HUDEP-2 (cell line): Measurements from ENCODE around the gene NCK2.

ENCODE experiments used
- DNase-seq, 76 experiments: peaks; one replicate each; lab custom pipeline; 2025; ENCODE audit not compliant: unreplicated experiment in 76 of 76; lab: John Stamatoyannopoulos, UW

The NCK2 gene

DNA sequence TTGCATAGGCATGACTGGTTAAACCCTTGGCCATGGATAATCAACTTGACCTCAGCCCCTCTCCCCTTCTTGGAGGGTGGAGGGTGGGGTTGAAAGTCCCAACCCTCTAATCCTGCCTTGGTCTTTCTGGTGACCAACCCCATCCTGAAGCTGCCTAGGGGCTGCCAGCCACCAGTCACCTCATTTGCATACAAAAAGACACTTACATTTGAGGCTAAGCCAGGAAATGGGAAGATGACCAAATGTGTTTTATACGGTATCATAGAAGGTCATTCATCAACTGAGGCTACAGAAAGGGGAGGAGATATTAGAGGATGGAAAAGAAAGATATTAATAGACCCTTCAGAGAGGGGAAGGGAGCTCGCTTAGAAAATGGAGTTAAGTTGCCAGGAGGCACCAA is 96.8 kb downstream of the NCK2 start:
- no peak for DNase-seq

DNA sequence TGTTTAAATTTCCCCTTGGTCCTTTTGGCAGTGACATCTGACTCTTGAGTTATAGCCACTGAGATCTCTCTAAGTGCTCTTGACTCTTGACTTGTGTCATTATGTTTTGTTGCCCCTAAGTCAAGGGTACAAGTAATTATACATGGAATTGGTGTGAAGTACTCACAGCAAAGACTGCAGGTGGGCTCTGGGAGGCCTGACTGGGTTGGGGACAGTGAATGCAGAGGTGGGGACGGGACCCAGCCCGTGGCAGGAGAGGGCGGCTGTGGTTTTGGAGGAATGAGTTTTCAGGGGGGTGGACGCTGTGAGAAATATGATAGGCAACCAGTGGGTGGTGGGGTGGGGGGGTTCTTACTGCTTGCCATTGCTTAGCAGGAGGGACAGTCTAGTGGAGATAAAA is 97.8 kb downstream of the NCK2 start:
- DNase-seq, result no peak

GRCh38 chr2:105843476-105844374 is 99.0 kb downstream of the NCK2 start:
- DNase-seq, result no peak

- DNase-seq, result no peak
Observed at GRCh38 chr2:105845976-105846375, 101.3 kb downstream of the NCK2 start.

DNA sequence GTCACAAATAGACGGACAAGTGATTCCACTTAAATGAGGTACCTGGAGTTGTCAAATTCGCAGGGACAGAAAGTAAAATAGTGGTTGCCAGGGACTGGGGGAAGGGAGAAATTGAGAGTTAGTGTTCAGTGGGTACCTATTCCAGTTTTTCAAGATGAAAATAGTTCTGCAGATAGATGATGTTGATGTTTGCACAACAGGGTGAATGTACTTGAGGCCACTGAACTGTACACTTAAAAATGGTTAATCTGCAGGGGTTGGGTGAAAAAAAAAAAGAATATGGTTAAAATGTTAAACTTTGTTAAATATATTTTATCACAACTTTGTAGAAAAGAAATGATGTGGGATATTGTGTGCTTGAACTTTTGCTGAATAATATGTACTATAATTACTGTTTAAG is 102.3 kb downstream of the NCK2 start:
- no peak for DNase-seq

DNA sequence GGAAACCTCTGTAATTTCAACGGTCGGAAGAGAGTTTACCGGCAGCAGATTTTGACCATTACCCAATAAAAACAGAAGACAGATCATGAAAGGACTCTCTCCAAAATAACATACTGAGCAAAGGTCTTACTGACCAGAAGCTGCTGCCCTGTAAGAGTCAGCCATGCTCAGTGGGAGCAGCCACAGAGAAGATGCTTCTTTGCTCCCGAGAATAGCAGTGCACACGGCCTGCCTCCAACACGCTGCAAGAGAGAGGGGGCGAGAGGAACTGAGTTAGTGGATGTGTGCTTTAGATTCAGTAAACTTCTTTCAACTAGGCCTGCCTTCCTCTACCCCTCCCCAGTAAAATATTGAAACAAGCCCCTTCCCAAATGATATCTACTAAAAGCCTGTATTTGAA is 103.7 kb downstream of the NCK2 start:
- DNase-seq, result no peak

DNA sequence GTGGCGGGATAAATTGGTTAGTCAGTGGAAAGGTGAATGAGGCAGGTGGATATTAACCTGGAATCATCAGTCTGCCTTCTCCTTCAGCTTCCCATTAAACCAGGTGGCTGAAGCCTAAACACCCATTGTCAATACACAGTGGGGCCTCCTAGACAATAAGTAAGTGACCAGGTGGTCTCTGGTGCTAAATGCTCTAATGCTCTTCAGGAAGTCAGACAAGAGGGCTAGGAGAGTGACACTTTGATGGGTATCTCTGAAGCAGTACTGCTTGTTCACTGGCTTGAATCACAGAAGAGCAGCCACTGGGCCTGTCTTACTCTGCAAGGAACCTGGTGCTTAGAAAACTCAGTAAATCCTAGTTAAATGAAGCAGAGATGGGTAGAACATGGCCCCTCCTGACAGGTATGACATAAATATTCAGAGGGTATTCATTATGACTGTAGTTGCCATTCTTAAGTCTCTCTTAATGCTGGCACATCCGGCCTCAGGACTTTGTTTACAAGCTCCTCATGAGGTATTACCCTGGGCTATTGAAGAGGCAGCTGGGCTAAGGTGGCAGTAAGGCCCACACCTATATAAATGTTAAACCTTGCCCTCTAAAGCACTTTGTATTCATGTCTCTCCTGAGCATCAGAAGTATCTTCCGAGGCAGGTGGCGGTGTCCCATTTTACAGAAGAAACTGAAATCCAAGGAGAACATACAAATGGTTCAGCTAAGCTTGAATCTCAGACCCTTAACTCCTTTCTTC is 104.9 kb downstream of the NCK2 start:
- DNase-seq, result no peak

- no peak for DNase-seq
Observed at GRCh38 chr2:105852066-105852465, 107.4 kb downstream of the NCK2 start.

DNA sequence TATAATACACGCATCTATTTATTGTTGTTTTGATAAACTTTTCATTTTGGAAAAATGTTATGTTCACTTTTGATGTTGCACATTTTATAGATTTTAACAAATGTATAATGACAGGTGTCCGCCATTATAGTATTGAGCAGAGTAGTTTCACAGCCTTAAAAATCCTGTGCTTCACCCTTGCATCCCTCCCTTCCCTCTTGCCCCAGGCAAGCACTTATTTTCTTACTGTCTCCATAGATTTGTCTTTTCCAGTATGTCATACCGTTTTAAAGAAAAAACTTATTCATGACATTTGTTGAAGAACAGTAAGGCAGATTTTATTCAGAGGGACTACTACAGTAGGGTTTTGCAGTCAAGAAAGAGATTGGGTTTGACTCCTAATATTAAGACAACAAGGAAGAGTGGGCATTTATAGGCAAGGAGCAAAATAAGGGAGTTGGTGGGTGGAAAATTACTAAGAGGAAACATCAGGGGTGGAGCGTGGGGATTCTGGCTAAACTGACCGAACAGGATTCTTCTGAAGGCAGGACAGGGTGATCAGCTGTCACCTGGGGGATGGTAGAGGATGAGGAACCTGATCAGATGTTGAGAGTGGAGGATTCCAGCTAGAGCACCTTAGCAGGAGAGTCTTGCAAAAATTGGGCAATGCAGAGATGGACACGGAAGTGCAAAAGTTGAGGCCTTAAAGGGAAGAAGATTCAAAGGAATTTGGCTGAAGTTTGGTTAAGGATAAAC is 108.8 kb downstream of the NCK2 start:
- DNase-seq, result no peak

GRCh38 chr2:105854972-105855371 is 110.3 kb downstream of the NCK2 start:
- DNase-seq, result no peak

DNA sequence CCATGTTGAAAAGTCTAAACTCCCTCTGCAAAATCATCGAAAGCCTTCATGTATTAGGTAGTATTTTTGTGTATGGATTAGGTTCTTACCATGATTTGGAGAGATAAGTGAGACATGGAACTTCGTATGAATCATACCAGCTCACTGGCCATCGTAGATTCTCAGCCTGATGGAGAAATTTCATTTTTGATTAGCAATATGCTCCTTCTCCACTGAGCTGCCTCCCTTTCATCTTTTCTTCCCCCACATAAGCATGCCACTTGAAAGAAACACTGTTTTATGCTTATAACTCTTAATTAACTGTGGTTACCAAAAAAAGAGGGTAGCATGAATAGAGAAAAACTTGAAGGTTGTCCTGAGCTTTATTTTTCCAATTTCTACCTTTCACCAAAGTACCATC is 111.9 kb downstream of the NCK2 start:
- no peak for DNase-seq

DNA sequence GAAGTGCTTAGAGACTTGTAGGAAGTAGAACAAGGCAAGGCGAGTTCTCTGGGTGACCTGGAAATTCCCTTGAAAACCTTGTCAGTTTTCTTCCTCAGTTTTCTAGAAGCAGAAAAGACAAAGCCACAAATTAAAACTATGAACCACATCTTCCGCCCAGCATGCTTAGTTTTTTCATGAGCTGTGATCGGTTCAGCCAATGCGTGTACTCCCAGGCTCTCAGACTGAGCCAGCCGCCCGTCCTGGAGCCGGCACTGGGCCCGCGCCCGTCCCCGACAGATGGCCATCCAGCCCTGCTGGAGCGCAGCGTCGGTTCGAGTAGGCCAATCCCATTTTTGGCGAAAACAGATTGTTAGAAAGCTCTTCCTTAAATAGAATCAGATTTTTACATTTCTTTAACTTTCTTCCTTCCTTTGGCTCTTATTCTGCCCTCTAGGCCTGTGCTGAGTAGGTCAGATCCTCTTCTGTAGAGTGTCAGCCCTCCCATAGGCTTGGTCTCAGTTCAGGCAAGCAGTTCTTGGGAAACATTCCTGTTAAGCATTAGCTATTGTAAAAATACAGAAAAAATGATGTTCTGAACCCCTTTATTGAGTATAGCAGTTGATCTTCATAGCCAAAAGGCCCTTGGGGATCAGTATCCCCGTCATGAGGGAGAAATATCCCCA is 112.5 kb downstream of the NCK2 start:
- DNase-seq, result no peak

DNA sequence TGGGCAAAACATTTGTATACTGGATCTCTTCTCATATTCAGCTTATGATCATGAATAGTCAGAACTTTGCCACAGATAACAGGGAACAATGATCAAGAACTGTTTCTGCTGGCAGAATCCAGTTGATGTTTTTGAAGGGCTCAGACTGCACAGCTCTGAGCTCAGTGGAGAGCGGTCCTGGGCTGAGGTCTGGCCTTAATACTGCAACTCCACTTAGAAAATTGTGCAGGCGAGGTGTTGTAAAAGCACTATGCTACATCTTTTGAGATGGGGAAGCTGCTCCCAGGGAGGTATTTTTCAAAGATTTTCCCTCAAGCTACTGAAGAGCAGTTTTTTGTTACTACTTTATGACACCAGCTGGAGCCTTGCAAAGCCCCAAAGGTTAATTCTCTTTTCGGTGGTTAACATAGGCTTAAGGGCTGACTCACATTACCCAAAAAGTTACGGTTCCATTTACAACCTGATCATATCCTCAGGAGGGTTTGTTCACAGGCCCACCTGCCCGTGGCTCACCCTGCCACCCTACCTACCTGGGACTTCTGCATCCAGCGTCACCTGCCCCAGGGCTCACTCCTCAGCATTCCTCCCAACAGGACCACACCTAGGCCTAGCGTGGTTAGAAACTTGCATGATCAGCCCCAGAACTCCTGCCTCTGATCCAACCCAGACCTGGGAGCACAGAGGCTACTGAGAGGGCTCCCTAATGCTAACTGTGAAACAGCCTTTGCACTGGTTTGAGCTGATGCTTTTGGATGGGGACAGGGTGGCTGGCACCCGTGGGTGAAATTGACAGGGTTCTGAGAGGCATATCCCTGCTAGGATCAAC is 114.4 kb downstream of the NCK2 start:
- no peak for DNase-seq

DNA sequence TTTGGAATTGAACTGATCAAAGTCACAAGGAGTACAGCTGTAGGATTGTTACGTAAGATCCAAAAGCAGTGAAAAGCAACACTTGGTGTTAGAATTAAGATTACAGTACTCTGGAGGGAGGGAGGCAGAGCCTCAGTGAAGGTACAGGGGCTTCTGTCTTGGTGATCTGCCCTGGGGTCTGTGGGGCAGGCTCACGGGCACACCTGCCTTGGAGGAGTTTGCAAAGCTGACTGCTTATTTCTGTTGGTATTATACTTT is 114.9 kb downstream of the NCK2 start:
- no peak for DNase-seq

DNA sequence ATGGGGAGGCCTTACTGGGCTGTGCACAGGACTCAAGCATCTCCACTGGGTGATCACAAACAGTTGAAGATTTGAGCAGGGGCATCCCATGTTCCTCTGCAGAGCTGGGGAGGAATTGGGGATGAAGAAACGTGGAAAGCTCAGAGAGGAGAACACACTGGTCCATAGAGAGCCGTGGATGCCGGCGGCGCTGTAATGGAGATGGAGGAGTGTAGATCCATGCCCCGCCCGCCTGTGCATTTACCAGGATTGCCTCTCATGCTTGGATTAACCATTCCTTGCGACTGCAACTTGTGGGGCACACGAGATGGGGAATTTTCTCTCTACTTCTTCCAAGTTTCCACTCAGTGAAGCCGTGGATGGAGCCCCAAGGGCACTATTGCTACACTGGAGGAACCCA is 115.9 kb downstream of the NCK2 start:
- DNase-seq, result no peak

GRCh38 chr2:105861200-105861599 is 116.5 kb downstream of the NCK2 start:
- no peak for DNase-seq

GRCh38 chr2:105862843-105863242 is 118.1 kb downstream of the NCK2 start:
- DNase-seq, result no peak

GRCh38 chr2:105864262-105864661 is 119.5 kb downstream of the NCK2 start:
- no peak for DNase-seq

DNA sequence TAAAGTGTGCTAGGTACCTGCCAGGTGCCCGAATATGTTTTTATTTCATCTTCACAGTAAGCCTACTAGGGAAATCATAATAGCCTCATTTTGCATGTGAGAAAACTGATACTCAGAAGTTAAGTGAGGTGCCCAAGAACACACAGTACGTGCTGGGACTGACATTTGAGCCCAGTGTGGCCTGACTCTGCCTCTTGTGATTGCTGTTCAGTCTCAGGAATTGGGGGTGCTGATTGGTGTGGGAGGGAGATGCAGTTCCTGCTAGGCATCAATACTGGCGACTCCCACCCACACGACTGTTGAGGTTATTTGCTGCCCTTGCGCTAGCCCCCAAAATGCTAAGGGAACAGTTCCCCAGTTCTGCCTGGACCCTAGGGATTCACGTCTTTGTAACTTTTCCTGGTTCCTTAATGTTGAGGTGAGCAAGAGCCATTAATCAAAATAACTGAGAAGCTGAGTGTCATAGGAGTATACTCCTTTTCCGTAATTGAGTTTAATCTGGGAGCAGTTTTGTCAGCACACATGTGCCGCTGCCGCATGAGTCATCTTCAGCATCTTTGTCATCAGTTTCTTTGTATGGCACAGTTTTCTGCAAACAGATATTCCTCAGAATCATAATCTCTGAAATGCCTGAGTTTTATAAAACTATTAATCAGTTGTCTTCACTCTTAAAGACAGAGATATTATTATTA is 120.7 kb downstream of the NCK2 start:
- no peak for DNase-seq
